ENCODE measurements around the gene SYPL1.
A peak's percentile ranks its signal among the peaks of the same experiment; 100 is the strongest.

SYPL1 gene

DNA sequence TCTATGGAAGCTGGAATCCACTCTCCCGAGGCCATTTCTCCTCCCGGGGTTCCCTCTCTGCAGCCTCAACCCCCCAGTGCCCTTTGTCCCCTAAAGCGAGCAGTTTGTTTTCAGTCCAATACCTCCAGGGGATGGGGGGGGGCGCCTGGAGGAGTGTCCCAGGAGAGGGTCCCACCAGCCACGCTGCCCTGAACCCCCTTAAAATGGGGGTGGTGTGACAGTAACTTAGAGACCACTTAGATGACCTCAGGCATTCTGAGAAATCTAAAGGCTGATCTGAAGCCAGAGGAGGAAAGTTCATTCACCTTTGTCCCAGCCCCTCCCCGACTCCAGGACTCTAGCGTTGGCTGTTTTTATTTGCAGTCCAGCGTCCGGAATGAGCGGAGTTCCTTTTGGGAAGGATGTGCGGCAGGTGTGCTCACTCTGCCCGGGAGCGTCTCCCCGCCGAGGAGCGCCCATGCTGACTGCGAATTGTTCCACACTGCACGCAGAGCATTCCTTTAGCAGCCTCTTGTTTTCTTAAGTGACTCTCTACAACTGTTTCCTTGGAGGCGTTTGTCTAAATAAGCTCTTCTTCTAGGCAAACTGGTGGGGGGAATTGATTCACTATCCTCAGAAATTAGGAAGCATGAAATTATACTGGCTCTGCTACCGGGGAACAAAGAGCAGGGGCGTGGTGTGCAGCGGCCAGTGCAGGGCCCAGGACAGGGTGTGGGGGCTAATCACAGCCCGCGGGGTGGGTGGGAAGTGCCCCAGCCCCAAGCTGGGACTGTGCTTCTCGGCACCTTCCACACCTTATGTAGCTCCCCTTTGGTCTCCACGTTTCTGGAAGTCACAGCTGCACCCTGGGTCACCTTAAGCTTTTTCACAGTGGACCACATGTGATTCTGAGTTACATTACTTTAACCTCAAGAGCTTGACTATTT, 46.3 kb downstream of the SYPL1 start:
- DNase-seq (ENCODE audit: low spot score) = no peak

DNA sequence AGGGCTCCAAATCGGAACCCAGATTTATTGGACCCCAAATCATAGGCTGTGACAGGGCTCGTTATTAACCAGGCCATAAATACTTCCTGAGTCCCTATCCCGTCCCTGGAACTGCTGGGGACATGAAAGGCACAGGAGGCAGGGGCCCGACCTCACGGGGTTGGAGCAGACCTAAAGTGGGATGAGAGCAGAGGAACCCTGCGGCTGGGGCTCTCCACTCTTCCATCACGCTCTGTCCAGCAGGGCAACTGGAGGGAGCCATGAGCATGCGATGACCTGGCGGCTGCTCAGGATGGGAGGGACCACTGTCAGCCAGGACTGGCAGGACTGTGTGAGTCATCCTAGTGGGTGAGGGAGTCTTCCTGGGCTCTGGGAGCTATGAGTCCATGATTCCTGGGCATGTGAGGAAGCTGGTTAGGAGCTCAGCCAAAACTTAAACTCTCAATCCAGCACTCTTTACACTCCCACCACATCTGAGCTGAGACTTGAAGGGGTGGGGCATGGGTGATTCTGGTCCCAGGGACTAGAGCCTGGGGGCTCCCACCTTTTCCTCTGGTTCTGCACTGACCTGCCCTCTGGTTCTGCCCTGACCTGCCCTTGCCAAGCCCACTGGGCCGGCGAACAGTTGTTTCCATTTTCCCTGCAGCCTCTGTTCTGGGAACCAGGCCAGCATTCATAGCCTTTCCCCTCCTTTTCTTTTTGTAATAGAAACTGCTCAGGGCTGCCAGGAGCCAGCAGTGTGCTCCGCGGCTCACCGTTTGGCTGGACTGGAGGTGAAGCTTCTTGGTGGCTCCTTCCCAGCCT, 47.1 kb downstream of the SYPL1 start:
- DNase-seq (ENCODE audit: low spot score) = peak; percentile 78

DNA sequence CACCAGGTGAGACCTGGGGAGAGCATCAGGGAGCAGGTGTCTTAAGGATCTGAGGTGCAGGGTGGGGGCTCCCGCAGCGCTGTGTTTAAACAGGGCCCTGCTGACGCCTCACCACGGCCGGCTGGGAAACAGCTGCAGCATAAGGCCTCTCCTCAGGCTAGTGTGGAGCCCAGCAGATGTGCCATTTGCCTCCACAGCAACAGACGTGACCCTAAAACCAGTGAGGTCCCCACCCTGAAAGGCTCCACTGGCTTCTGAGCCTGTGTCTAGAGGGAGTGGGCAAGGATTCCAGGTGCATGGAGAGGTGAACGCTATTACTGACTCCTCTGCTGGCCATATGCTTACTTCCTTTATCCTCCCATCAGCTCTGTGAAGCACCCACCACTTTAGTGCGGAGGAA, 47.8 kb downstream of the SYPL1 start:
- no peak for DNase-seq (ENCODE audit: low spot score)

DNA sequence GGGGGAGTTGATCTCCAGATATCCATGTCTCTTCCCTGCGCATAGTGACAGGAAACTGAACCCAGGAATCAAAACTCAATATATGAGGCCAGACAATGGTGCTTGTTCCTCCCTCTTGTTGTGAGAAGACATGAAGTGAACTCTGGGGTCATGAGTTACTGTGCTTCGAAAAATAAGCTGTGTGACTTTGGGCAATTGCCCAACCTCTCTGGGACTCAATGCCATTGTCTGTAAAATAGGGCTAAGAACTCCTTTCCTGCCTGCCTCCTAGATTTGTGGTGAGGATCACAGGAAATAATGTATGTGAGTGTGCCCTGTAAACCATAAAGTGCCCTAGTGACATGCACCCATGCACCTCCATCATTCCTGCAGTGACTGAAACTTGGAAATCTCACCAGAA, 48.4 kb downstream of the SYPL1 start:
- no peak for DNase-seq (ENCODE audit: low spot score)

DNA sequence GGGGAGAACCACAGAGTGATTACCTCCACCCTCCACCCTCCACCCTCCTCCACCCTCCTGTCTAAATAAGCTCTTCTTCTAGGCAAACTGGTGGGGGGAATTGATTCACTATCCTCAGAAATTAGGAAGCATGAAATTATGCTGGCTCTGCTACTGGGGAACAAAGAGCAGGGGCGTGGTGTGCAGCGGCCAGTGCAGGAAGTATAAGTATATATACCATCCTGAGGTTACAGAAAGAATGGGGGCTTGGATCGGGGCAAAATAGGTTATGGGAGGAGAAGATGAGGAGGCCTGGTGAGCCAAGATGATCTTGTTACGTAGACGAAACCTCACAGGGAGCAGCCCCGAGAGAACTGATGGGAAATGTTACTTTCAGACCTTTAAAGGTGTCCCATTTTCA, 49.1 kb downstream of the SYPL1 start:
- DNase-seq (ENCODE audit: low spot score) = no peak

DNA sequence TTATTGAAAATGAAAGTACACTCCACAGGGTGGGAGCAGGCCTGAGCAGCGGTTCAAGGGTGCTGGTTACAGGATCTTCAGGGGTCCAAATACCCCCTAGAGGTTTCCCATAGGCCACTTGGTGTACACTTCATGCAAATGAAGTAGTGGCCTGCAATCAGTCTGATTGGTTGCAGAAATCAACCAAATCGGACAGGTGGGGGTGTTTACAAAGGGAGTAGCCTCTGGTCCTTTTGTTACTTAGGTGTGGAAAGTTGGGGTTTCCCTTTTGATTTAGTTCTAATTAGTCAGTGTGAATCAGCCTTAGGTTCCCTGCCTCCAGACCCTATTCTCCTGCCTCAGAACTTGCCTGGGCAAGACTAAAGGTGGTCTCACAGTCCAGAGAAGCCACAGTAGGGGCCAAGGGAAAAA, 49.6 kb downstream of the SYPL1 start:
- DNase-seq (ENCODE audit: low spot score) = no peak

DNA sequence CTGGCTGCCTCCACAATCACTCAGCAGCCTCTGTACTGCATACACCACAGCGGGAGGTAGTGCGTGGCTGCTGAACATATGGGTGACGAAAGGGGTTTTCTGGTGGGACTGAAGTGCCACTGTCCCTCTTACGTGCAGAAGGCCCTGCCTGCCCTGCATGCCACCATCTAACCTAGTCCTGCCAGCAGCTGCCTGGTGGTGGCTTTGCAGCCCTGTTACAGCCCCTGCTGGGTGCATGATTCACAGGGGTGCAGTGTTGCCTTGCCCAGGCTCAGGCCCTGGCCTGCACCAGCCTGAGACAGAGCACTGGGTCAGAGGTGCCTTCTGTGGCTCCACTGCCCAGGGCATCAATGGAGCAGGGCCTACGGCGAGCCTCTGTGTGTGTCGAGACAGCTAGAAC, 50.1 kb downstream of the SYPL1 start:
- no peak for DNase-seq (ENCODE audit: low spot score)

DNA sequence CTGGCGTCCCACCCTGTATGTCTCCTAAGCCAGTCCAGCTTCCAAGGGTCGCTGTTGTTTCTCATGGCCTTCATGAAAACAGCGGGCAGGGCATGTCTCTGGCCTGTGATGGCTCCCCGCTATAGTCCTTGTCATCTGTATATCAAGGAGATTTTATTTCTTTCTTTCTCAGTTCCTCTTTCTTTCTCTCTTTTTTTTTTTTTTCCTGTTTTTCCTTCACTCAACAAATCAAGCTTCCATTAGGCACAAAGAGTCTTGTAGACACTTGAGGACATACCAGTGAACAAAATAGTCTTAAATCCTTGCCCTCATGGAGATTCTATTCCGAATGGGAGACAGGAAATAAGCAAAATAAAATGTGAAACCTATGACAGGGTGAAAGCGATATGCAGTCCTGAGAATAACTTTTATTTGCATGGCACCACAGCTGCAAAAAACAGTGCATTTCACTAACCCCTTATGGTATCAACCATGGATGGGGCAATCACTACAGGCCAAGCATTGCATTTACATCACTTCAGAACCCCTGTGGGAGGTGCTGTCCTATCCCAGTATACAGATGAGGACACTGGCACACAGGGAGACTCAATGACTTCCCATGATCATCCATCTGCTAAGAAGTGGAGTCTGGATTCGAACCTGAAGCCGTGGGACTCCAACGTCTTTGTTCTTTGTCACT, 50.7 kb downstream of the SYPL1 start:
- DNase-seq (ENCODE audit: low spot score) = no peak

DNA sequence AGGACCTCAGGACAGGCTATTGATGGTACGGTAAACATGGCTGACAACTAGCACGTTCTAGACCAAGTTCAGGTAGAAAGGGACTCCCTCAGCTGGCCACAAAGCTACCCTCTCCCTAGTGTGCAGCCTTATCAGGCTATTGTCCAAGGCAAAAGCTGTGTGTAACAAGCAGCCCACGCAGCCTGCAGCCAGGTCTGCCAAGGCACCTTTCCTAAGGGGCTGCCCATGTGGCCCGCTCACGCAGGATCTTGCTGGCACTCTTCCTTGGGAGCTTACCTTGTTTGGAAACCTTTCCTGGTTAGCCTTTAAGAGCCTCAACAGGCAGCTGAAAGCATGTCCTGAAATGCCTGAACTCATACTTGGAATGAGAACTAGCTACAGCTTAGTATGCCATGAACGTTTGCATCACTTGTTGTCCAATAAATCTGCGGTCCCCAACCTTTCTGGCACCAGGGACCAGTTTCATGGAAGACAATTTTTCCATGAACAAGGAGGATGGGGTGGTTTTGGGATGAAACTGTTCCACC, 51.7 kb downstream of the SYPL1 start:
- DNase-seq (ENCODE audit: low spot score) = no peak

DNA sequence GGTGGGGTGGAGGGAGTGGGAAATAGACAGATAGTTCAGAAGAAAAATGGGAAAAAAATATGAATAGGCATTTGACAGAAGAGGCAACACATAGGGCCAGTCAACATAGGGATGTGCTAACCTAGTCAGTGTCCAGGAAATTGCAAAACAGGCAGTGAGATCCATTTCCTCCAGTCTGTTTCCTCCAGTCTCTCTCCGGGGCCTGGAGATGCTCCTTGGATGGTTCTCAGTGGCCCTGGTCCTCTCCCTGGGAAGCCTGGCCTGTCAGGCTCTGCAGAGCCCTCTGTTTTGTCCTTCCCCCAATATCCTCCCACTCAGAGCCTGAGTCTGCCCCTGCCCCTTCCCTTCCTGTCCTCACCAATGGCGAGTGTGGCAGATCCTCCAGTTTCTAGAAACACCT, 52.6 kb downstream of the SYPL1 start:
- no peak for DNase-seq (ENCODE audit: low spot score)

DNA sequence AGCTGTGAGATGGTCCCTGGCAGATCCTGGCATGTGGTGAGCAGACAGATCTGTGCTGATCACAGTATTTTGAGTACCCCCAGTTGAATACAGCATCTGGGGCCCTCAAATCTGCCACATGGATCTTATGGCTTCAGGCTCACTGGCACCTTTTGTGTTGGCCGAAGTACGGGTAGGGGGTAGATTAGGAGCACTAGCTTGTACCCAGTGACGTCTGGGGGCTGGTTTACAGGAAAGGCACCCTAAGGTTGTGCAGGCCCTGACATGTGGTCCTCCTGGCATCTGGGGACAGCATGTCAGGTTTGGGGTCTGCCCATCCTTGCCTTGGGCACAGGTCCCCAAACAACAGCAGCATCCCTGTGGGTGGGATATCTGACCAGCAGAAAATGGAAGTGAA, 53.2 kb downstream of the SYPL1 start:
- DNase-seq (ENCODE audit: low spot score) = no peak

DNA sequence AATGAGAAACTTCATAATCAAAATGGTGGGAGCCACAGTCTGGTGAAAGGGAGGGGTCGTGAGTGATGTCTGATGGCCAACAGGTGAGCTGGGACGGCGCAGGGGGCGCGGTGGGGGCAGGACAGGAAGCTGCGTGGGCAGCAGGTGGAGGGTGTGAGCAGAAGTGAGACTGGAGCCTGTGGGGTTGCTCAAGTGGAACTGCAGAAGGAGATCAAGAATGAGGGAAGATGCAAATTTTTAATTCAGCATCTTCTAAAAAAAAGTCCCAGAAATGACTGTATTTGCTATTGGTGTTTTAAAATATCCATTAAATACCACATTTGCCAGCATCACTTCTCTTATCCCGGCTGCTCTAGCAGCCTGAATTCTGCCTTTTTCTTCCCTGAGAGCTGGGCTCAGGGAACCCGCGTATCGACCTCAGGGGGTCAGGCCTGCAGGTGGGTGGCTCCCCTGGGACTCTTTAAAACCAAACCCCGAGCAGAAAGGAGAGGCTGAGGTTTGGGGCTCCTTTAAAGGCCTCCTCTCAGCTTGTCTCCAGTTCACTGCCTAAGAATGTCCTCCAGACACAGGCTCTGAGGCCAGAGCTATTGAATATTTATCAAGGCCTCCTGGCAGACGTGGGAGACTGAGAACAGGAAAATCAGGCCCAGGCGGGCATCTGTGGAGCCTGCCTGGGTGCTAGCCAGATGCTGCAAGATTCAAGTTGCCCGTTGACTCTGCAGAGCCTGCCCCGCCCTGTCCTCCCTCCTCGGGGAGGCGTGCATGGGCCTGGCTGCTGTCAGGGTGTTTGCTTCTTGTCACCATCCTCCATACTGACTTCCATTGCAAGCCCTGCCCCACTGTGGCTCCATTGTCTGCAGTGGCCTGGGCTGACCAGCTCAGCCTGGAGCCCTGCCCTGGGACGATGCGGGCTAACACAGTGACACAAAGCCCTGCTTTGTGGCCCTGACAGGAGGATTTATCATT, 53.9 kb downstream of the SYPL1 start:
- DNase-seq (ENCODE audit: low spot score) = peak; percentile 95

DNA sequence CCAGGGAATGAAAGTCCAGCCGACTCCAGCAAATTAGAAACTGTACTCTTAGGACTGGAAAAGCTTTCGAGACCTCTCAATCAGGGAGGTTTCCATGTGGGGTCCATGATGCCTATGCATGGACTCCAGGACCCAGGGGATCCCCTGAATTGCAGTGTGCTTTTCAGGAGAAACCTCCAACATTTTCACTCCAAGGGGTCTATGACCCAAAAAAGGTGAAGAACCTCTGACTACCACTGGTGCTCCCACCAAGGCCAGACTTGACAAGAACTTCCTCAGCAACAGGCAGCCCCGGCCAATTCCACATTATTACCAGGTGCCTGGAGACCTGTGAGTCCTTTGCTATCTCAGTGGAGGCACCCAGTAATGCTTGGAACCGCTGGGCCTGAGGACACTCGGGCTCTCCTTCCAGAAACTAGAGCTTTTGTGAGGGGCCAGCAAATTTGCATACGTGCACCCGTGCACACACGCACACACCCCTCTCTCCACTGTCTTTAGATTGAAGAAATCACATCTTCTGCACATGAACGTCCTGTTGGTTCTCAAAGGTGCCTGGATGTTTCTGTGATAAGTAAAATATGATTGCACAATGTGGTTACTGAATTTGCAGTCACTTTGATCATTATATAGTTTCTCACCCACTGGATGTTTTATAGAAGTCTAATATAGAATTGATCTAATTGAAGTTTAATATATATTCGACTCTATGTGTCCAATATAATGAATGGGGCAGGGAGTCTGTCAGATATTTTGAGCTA, 54.7 kb downstream of the SYPL1 start:
- DNase-seq (ENCODE audit: low spot score) = no peak

DNA sequence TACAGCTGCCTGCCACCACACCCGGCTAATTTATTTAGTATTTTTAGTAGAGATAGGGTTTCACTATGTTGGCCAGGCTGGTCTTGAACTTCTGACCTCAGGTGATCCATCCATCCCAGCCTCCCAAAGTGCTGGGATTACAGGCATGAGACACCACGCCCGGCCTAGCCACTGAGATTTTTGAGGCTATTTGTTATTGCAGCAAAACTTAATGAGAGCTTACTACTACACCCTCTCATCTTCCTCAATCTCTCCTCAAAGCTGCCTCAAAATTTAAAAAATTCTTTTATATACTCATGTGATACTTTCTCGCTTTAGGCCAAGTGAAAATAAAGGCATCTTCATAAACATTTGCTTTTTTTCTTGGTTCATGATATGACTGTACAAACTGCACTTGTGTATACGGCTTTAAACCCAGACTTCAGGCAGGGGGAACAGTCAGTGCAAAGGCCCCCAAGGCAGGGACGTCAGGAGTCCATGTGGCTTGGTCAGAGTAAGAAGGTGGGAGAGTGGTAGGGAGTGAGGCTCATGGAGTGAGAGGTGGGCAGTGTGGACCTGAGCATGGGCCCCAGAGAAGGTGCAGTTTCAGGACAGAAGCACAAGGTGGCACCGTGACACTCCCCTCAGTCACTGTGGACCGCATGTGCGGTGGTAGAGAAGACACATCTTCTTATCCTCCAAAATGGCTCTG, 55.5 kb downstream of the SYPL1 start:
- DNase-seq (ENCODE audit: low spot score) = peak; percentile 78

DNA sequence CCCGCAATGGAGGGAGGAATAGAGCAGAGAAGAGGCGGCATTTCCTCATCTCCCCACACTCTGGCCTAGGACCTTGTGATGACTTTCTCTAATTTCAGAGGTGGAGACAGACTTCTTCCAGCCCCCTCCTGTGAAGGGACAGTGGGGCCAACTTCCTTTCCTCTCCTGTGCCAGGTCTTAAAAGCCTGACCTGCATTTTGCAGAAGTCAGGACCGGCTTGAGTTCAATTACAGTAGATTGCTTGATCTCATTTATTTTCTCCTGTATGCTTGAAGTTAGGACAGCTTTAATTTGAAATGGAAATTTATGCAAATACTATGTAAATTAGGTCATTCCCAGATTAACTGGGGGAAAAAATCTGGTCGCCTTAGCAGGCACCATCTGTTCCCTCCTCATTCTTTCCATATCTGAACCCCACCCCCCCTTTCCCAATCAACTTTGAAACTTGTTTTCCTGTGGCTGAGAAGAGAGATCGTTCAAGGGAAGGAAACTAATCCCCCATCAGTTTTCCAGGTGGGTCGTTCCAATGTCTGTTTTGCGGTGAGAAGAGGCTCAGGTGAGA, 57.1 kb downstream of the SYPL1 start:
- DNase-seq (ENCODE audit: low spot score) = no peak

DNA sequence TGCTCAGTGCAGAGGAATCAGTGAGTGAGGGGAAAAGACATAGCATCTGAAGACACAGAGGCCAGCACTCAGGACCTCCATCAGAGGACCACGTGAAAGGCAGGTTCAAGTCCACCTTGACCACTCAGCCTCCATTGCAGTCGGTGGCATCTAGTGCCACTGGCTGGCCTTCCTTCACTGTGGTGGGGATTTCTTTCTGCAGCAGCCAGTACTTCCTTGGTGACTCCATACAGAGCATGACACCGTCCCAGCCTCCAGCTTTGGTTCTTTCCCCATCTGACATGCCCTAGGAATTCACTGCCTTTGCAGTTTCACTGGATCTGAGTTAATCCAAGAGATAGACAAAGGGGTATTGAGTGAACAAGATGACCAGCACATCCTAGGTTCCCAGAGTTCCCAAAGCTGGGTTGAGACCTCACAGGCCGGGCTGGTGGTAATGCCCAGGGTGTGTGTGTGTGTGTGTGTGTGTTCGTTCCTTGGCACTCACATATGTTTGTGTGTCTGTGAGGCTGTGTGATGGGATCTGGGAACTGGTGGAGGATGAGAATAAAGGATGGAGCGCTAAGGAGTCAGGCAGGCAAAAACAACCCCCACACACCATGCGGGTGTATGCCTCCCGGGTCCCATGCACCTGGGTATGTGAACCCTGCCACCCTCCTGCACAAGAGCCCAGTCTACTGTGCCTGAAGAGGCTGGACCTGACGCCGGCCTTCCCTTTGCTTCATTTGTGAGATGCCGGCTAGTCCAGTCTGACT, 57.8 kb downstream of the SYPL1 start:
- no peak for DNase-seq (ENCODE audit: low spot score)

DNA sequence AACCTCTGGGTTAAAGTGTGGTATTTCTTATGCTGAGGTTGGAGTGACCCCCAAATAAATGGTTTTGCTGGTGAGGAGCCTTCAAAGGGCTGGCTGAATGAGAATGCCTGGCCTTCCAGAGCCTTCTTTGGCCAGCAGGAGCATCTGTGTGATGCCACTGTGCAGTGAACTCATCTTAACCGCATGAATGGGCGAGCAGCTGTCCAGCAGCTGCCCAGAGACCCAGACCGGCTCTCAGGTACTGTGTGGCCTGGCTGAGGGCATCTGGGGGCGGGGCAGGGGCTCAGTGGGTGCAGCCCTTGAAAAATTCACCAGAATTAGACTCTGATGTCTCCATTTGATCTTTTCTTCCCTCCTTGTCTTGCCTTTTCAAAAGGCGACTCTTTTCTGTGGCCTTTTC, 59.0 kb downstream of the SYPL1 start:
- no peak for DNase-seq (ENCODE audit: low spot score)

DNA sequence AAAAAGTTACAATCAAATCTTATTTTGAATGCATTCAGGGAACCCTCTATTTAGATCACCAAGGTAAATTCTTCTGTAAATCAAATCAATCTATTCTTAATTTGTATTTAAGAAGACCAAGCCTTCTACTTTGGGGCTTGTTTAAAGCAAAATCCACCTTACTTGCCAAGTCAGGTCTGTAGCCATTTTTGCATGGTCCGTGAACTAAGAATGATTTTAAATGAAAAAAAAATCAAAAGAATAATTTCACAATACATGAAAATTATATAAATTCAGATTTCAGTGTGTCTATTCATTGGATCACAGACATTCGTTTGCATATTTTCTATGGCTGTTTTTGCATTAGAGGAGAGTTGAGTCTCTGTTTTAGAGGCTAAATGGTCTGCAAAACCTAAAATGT, 59.4 kb downstream of the SYPL1 start:
- DNase-seq (ENCODE audit: low spot score) = no peak

DNA sequence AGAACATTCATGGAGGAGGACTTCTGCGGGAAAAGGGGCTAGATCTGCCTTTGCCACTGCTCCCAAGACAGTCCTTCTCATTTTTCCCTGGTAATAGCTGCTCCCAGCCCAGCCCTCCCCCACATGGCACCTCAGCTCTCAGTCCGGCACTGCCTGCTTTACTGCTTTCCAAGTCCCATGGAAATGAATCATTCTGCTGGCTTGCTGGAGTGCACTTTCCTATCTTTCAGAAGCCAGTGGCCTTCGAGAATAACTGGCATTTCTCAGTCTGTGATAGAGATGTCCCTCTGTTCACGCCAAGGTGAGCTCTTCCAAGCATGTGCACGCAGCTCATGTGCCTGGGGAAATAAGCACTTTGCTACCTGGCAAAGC, 61.4 kb downstream of the SYPL1 start:
- no peak for DNase-seq (ENCODE audit: low spot score)
